ENCODE results near the gene SH3BGR. TPM values are rescaled to one million over a fixed set of nuclear protein-coding genes. Genes with fewer than 3 reads are reported as not detected.

Gene SH3BGR
- total and polyA plus RNA-seq, 2 donors from 2014 or later: 4.0 to 12.2 TPM

DNA sequence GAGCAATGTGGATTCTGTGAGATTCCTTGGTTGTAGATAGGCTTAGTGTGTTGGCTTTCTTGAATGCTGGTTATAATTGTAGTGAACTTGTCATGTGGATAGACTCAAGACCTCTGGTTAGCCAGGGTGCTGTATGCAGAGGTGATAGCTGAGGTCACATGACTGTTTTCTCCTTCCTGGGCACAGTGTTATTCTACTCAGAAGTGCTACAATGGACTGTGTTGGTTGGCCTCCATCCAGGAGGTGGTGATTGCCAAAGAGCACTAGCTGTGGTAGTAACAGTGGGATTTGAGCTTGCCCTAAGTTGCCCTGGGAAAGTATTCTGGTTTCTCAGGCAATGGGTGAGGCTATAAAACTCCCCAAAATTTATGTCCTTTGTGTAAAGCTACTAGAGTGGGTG, 71.6 kb downstream of the SH3BGR start:
- no peak for DNase-seq
- intact Hi-C loops (cut with DNase I): no loop called here
- no peaks in the 10 kb centered on the region for H3K27me3 ChIP-seq (ENCODE audit: control insufficient read depth, insufficient read depth, low read length)
- no peak for TF ChIP-seq CTCF (IDR thresholded peaks at IDR 0.05; ENCODE audit: borderline replicate concordance, extremely low read depth, insufficient read depth)
- no peak overlapping the region for H3K9ac ChIP-seq (ENCODE audit: low read length in 3 of 3)
- no peaks in the 10 kb centered on the region for H3K9me3 ChIP-seq (ENCODE audit: control insufficient read depth in 2 of 3, insufficient read depth in 1 of 3, low read length in 3 of 3)
- H3K27ac ChIP-seq (ENCODE audit: low read depth in 2 of 2, low read length in 2 of 2): no peak overlapping the region
- no peaks in the 10 kb centered on the region for H3K36me3 ChIP-seq (ENCODE audit: control insufficient read depth in 2 of 3, insufficient read depth in 3 of 3, low read length in 3 of 3)
- H3K4me3 ChIP-seq (ENCODE audit: low read length in 3 of 3): no peak overlapping the region
- FAIRE-seq: no peak
- peaks cover 0 to 3% (median 0%) of the 10 kb centered on the region in 3 donors for H3K4me1 ChIP-seq (ENCODE audit: control insufficient read depth in 2 of 3, insufficient read depth in 2 of 3, low read depth in 1 of 3, low read length in 3 of 3)

- no peak for TF ChIP-seq CTCF (IDR thresholded peaks at IDR 0.05; ENCODE audit: borderline replicate concordance, extremely low read depth, insufficient read depth)
- Histone ChIP-seq H3K27ac (ENCODE audit: low read depth in 2 of 2, low read length in 2 of 2) (no peak overlapping the region), H3K4me1 (ENCODE audit: control insufficient read depth in 2 of 3, insufficient read depth in 2 of 3, low read depth in 1 of 3, low read length in 3 of 3) (peaks cover 0 to 3% (median 0%) of the 10 kb centered on the region in 3 donors), H3K27me3 (ENCODE audit: control insufficient read depth, insufficient read depth, low read length) (no peaks in the 10 kb centered on the region), H3K4me3 (ENCODE audit: low read length in 3 of 3) (no peak overlapping the region), H3K9me3 (ENCODE audit: control insufficient read depth in 2 of 3, insufficient read depth in 1 of 3, low read length in 3 of 3) (no peaks in the 10 kb centered on the region), H3K36me3 (ENCODE audit: control insufficient read depth in 2 of 3, insufficient read depth in 3 of 3, low read length in 3 of 3) (no peaks in the 10 kb centered on the region), H3K9ac (ENCODE audit: low read length in 3 of 3) (no peak overlapping the region)
- DNase-seq: no peak
- FAIRE-seq: no peak
- intact Hi-C loops (cut with DNase I): no loop called here
Observed at GRCh38 chr21:39523915-39524314, 72.1 kb downstream of the SH3BGR start.

DNA sequence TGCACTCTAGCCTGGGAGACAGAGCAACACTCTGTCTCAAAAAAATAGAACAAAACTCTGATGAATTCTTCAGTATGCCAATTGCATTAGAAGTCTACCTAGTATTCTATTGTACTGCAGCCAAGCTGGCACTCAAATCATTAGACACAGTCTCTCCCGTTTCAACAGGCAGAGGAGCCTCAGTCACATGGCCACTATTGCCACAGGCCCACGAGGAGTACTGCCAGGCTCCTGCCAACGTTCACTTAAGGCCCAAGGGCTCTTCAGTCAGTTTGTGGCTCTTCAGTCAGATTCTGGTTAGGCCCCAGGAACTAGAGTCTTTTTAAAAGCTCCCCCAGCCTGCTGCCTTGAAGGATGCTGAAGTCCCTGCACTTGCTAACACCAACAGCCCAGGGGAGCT, 73.4 kb downstream of the SH3BGR start:
- Histone ChIP-seq H3K4me1 (ENCODE audit: control insufficient read depth in 2 of 3, insufficient read depth in 2 of 3, low read depth in 1 of 3, low read length in 3 of 3) (peaks cover 0 to 3% (median 0%) of the 10 kb centered on the region in 3 donors), H3K4me3 (ENCODE audit: low read length in 3 of 3) (no peak overlapping the region), H3K27me3 (ENCODE audit: control insufficient read depth, insufficient read depth, low read length) (no peaks in the 10 kb centered on the region), H3K27ac (ENCODE audit: low read depth in 2 of 2, low read length in 2 of 2) (no peak overlapping the region), H3K9me3 (ENCODE audit: control insufficient read depth in 2 of 3, insufficient read depth in 1 of 3, low read length in 3 of 3) (no peaks in the 10 kb centered on the region), H3K9ac (ENCODE audit: low read length in 3 of 3) (no peak overlapping the region), H3K36me3 (ENCODE audit: control insufficient read depth in 2 of 3, insufficient read depth in 3 of 3, low read length in 3 of 3) (no peaks in the 10 kb centered on the region)
- FAIRE-seq (no peak), DNase-seq (no peak)
- intact Hi-C loops (cut with DNase I): no loop called here
- TF ChIP-seq CTCF (IDR thresholded peaks at IDR 0.05; ENCODE audit: borderline replicate concordance, extremely low read depth, insufficient read depth): no peak

- Histone ChIP-seq H3K9ac (ENCODE audit: low read length in 3 of 3) (no peak overlapping the region), H3K4me3 (ENCODE audit: low read length in 3 of 3) (no peak overlapping the region), H3K27me3 (ENCODE audit: control insufficient read depth, insufficient read depth, low read length) (no peaks in the 10 kb centered on the region), H3K27ac (ENCODE audit: low read depth in 2 of 2, low read length in 2 of 2) (no peak overlapping the region), H3K36me3 (ENCODE audit: control insufficient read depth in 2 of 3, insufficient read depth in 3 of 3, low read length in 3 of 3) (no peaks in the 10 kb centered on the region), H3K9me3 (ENCODE audit: control insufficient read depth in 2 of 3, insufficient read depth in 1 of 3, low read length in 3 of 3) (no peaks in the 10 kb centered on the region), H3K4me1 (ENCODE audit: control insufficient read depth in 2 of 3, insufficient read depth in 2 of 3, low read depth in 1 of 3, low read length in 3 of 3) (peaks cover 0 to 3% (median 0%) of the 10 kb centered on the region in 3 donors)
- intact Hi-C loops (cut with DNase I): no loop called here
- DNase-seq (no peak), FAIRE-seq (no peak)
- TF ChIP-seq CTCF (IDR thresholded peaks at IDR 0.05; ENCODE audit: borderline replicate concordance, extremely low read depth, insufficient read depth): no peak
Observed at GRCh38 chr21:39525601-39526000, 73.8 kb downstream of the SH3BGR start.
